Esophagus muscularis mucosa (tissue), 4 donors: ENCODE measurements around the gene ANKRD9. TPM values are rescaled to one million over a fixed set of nuclear protein-coding genes. Genes with fewer than 3 reads are reported as not detected.
A peak's percentile ranks its signal among the peaks of the same experiment; 100 is the strongest.

ENCODE experiments used
- DNase-seq: peaks from one replicate; pipeline ENCODE4 v3.0.0-alpha.2; 2017; ENCODE audit errors: extremely low spot score
- H3K27ac ChIP-seq, 4 donors: fragments of 200-600 bp; sonication (generic); replicated peaks in 1 of 4; 1 replicate in 3 of 4; 2 replicates in 1 of 4; pipeline ENCODE4 v1.5.1; 2016 to 2019; ENCODE audit warnings: mild to moderate bottlenecking in 1 of 4
- H3K27me3 ChIP-seq, 4 donors: fragments of 200-600 bp; sonication (generic); one replicate each; pipeline versions ENCODE4 v1.5.1 to v1.6.0; 2016 to 2019
- H3K36me3 ChIP-seq, 4 donors: fragments of 200-600 bp; sonication (generic); one replicate each; pipeline ENCODE4 v1.5.1; 2016 to 2019
- H3K4me1 ChIP-seq, 4 donors: fragments of 200-600 bp; sonication (generic); one replicate each; pipeline ENCODE4 v1.5.1; 2016 to 2019
- H3K4me3 ChIP-seq, 4 donors: fragments of 200-600 bp; sonication (generic); 1 replicate in 2 of 4; 2 replicates in 2 of 4; pipeline ENCODE4 v1.5.1; 2016 to 2019; ENCODE audit warnings: mild to moderate bottlenecking in 4 of 4, moderate library complexity in 1 of 4
- H3K9me3 ChIP-seq, 4 donors: fragments of 200-600 bp; sonication (generic); 1 replicate in 3 of 4; 2 replicates in 1 of 4; pipeline ENCODE4 v1.5.1; 2016 to 2019
- EP300 ChIP-seq: sonication (generic); formaldehyde crosslinking; IDR thresholded peaks from one replicate; pipeline ENCODE4 v1.6.1; 2017; ENCODE audit warnings: antibody characterized with exemption
- POLR2A ChIP-seq: fragments of 450-650 bp; IDR thresholded peaks from one replicate; pipeline ENCODE4 v1.6.1; 2017; ENCODE audit warnings: antibody characterized with exemption, moderate library complexity, mild to moderate bottlenecking, low read depth
- POLR2AphosphoS5 ChIP-seq, 2 donors: sonication (generic); formaldehyde crosslinking; IDR thresholded peaks; one replicate each; pipeline ENCODE4 v1.6.1; 2017; ENCODE audit warnings: antibody characterized with exemption in 2 of 2
- WGBS: methylation state at CpG from one replicate; pipeline ENCODE4 v1.1.5; 2018; 5-methylcytosine and 5-hydroxymethylcytosine counted together
- intact Hi-C: fragments of 100-400 bp; cut with DNase I; formaldehyde crosslinking; loops from one replicate; pipeline ENCODE4 v1.15.1; 2023
- total RNA-seq, 4 donors: library from RNA; depleted of rRNA; stranded (reverse); fragments of >200 nt; gene quantifications; one replicate each; pipeline versions ENCODE4 v1.1.0 to v1.2.1, GENCODE V29; 2016
- TF ChIP-seq, protein P1 (sequence below), 3 experiments: fragments of 200-600 bp in 2 of 3; fragments of 450-650 bp in 1 of 3; sonication (generic) in 2 of 3; IDR thresholded peaks; one replicate each; pipeline ENCODE4 v1.5.1; 2017 to 2019; ENCODE audit warnings: antibody characterized with exemption in 3 of 3, mild to moderate bottlenecking in 2 of 3, moderate library complexity in 1 of 3

Gene ANKRD9, protein sequence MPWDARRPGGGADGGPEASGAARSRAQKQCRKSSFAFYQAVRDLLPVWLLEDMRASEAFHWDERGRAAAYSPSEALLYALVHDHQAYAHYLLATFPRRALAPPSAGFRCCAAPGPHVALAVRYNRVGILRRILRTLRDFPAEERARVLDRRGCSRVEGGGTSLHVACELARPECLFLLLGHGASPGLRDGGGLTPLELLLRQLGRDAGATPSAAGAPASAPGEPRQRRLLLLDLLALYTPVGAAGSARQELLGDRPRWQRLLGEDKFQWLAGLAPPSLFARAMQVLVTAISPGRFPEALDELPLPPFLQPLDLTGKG
- 10 to 100 TPM; 33.2 to 74.0 (median 54.2) TPM for total RNA-seq

DNA sequence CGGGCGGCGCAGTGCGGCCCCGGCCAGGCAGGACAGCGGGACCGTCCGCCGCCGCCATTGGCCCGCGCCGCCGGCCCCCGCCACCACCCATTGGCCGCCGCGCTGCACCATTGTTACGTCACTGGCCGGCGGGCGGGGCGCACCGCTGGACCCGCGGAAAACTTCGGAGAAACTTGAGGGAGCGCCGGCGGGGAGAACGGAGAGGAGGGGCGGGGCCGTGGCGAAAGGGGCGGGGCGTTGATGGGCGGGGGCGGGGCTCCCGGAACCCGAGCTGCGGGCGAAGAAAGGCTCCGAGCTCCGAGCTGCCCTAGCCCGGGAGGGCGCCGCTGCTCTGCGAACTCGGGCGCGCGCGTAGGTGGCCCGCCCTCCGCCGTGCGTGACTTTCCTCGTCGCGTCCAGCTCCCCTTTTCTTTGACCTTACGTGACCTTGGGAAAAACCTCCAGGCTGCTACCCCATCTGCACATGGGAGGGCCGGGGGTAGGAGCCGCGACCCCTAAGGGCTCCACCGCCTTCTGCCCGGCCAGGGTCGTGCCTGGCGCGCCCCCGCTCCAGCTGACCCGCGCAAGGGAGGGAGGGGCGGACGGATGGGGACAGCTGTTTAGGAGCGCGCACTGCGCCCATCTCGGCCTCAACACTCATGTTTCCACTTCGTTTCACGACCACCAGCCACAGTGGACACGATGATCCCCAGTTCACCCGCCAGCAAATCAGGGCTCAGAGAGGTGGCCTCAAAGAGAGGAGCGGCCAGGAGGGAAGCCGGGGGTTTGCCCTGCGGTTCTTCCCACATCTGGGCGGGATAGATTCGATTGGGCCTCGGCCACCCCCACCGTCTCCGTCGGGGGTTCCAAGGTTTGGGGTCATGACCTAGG is at the start of gene ANKRD9:
TSS of gene ANKRD9 (minus strand) at position 31 of the 870 bp plus-strand sequence. CDS start 1,887 bp downstream, outside the sequence.
- intact Hi-C loops: no loop called here
- Histone ChIP-seq H3K4me1 (peaks cover 20 to 31% (median 26%) of the 10 kb centered on the region in 4 donors), H3K9me3 (no peaks in the 10 kb centered on the region), H3K27me3 (no peaks in the 10 kb centered on the region), H3K36me3 (peaks cover 11 to 24% (median 24%) of the 10 kb centered on the region in 4 donors), H3K27ac (peak within 1 kb of the TSS; percentile 91 to 94 (median 93)), H3K4me3 (peak within 1 kb of the TSS; percentile 63 to 81 (median 74))
- WGBS: 9% methylated on average over 28 of the region's 91 CpGs
- peak; percentile 99 for DNase-seq
- TF ChIP-seq, protein P1, sequence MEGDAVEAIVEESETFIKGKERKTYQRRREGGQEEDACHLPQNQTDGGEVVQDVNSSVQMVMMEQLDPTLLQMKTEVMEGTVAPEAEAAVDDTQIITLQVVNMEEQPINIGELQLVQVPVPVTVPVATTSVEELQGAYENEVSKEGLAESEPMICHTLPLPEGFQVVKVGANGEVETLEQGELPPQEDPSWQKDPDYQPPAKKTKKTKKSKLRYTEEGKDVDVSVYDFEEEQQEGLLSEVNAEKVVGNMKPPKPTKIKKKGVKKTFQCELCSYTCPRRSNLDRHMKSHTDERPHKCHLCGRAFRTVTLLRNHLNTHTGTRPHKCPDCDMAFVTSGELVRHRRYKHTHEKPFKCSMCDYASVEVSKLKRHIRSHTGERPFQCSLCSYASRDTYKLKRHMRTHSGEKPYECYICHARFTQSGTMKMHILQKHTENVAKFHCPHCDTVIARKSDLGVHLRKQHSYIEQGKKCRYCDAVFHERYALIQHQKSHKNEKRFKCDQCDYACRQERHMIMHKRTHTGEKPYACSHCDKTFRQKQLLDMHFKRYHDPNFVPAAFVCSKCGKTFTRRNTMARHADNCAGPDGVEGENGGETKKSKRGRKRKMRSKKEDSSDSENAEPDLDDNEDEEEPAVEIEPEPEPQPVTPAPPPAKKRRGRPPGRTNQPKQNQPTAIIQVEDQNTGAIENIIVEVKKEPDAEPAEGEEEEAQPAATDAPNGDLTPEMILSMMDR (IDR thresholded peaks at IDR 0.05): no peak
- no peak for TF ChIP-seq POLR2A
- TF ChIP-seq POLR2AphosphoS5 (IDR thresholded peaks at IDR 0.05): peak; percentile 72 to 75
- no peak for TF ChIP-seq EP300

DNA sequence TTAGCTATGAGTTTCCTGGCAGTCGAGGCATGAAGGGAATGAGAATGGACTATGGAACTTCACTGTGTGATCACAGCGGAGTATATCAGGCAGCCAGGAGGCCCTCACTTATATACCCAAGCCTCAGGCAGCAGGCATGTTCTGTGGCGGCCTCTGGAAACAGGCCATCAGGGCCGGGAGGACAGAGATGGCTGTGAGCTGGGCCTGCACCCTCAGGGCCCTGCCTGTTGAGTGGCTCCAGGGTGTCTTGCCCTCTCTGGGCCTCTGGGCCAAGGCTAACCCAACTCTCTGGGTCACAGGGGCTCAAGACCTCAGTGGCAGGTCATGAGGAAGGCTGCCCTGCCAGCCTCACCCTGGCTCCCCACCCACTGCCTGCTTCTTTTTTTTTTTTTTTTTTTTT is 49.0 kb upstream of the ANKRD9 start:
- H3K27me3 ChIP-seq: no peaks in the 10 kb centered on the region
- TF ChIP-seq, protein P1 (IDR thresholded peaks at IDR 0.05): no peak
- TF ChIP-seq POLR2AphosphoS5 (IDR thresholded peaks at IDR 0.05): no peak
- TF ChIP-seq EP300: no peak
- no peak for TF ChIP-seq POLR2A
- 88% methylated on average over 2 of the region's 4 CpGs for WGBS
- peaks cover 0 to 3% (median 0%) of the 10 kb centered on the region in 4 donors for H3K9me3 ChIP-seq
- no peak overlapping the region for H3K4me3 ChIP-seq
- intact Hi-C loops: no loop called here
- H3K27ac ChIP-seq: no peak overlapping the region
- no peak for DNase-seq
- no peaks in the 10 kb centered on the region for H3K36me3 ChIP-seq
- peaks cover 4 to 15% (median 12%) of the 10 kb centered on the region in 4 donors for H3K4me1 ChIP-seq

DNA sequence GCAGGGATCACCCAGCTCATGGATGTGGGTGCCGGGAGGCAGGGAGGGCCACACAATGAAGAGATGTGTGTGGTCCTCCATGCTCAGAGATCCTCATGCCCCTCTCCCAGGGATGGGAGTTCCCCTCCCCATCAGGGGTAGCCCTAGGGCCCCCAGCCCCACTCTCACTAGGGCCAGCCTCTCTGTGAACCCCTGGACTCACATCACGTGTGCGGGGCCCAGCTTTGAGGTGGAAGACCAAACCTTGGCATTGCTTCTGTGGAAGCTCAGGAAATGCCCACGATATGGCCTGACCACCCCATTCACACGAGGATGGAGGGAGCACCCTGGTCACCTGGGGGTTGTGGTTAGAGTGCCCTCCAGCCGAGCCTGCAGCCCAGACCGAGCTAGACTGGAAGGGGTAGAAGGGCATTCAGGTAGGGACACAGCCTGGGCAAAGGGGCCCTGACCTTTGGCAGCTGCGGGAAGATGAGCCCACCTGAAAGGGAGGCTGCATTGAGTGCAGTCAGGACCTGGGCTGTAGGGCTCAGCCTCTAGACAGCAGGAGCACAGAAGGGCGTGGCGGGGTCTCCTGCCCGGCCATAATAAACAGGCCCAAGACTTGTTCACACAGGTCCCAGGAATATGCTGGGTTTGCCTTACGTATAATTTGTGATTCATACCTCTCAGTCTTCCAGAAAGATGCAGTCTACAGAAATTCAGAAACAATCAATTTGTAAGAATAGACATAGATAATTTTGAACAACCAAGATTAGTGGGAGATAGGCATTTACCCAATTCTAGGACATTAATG is 48.1 kb upstream of the ANKRD9 start:
- no peak for DNase-seq
- H3K36me3 ChIP-seq: no peaks in the 10 kb centered on the region
- no peak overlapping the region for H3K4me3 ChIP-seq
- peaks cover 4 to 15% (median 12%) of the 10 kb centered on the region in 4 donors for H3K4me1 ChIP-seq
- intact Hi-C loops: no loop called here
- H3K27me3 ChIP-seq: no peaks in the 10 kb centered on the region
- no peak overlapping the region for H3K27ac ChIP-seq
- 88% methylated on average over 11 of the region's 12 CpGs for WGBS
- TF ChIP-seq, protein P1 (IDR thresholded peaks at IDR 0.05): no peak
- TF ChIP-seq EP300 (no peak), POLR2AphosphoS5 (IDR thresholded peaks at IDR 0.05) (no peak)
- no peaks in the 10 kb centered on the region for H3K9me3 ChIP-seq

DNA sequence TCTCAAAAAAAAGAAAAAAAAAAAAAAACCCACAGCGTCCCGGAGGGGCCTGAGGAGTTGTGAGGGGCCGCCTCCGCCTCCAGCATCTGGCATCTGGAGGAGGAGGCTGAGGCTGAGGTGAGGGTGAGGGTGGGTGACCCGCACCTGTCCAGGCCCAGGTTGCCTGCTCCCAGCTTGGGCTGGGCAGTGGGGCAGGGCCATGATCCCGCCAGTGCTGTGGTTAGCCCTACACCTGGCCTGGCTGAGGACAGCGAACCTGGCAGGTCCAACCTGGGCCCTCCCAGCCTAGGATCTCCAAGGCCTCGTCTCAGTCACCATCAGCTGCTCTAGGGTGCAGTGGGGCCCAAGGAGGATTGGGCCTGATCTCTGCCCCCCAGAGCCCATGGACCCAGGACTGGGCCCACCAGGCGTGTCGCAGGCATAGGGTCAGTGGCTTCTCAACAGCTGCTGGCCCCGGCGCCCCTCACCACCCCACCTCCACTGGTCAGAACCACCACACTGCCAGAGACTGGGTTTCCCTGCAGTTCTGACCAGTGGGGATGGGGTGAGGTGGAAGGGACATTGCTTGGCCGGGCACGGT is 46.6 kb upstream of the ANKRD9 start:
- Histone ChIP-seq H3K9me3 (no peaks in the 10 kb centered on the region), H3K27me3 (no peaks in the 10 kb centered on the region), H3K4me1 (peaks cover 4 to 15% (median 12%) of the 10 kb centered on the region in 4 donors), H3K36me3 (no peaks in the 10 kb centered on the region), H3K4me3 (peak overlapping the region in 1 of 4 donors; percentile 96), H3K27ac (no peak overlapping the region)
- 98% methylated on average over 6 of the region's 14 CpGs for WGBS
- intact Hi-C loops: no loop called here
- DNase-seq: no peak
- no peak for TF ChIP-seq POLR2A
- TF ChIP-seq, protein P1 (IDR thresholded peaks at IDR 0.05): no peak
- TF ChIP-seq POLR2AphosphoS5 (IDR thresholded peaks at IDR 0.05): no peak
- no peak for TF ChIP-seq EP300
